ENCODE results near the gene SRSF4.
"Not testable (repeated sequence)": the region's sequence is repeated elsewhere in the genome, so short reads cannot be mapped to it uniquely, and the experiment has no call there.

Gene SRSF4

GRCh38 chr1:29120367-29120766 is 61.3 kb downstream of the SRSF4 start:
- TF ChIP-seq CTCF (IDR thresholded peaks at IDR 0.05; ENCODE audit: extremely low read depth, insufficient read depth, missing control alignments), result no peak
- no peak for DNase-seq (ENCODE audit: low spot score)
- in situ Hi-C loops (cut with MboI; ENCODE audit: low pct_unique_long_range_greater_than_20kb, low sequenced_read_pairs, unreplicated experiment), result no loop called here

GRCh38 chr1:29119121-29119929 is 62.4 kb downstream of the SRSF4 start:
- in situ Hi-C loops (cut with MboI; ENCODE audit: low pct_unique_long_range_greater_than_20kb, low sequenced_read_pairs, unreplicated experiment), result no loop called here
- TF ChIP-seq CTCF (IDR thresholded peaks at IDR 0.05; ENCODE audit: extremely low read depth, insufficient read depth, missing control alignments), result no peak
- no peak for DNase-seq (ENCODE audit: low spot score)

GRCh38 chr1:29117381-29117780 is 64.3 kb downstream of the SRSF4 start:
- no peak for TF ChIP-seq CTCF (IDR thresholded peaks at IDR 0.05; ENCODE audit: extremely low read depth, insufficient read depth, missing control alignments)
- no peak for DNase-seq (ENCODE audit: low spot score)
- in situ Hi-C loops (cut with MboI; ENCODE audit: low pct_unique_long_range_greater_than_20kb, low sequenced_read_pairs, unreplicated experiment), result no loop called here

DNA sequence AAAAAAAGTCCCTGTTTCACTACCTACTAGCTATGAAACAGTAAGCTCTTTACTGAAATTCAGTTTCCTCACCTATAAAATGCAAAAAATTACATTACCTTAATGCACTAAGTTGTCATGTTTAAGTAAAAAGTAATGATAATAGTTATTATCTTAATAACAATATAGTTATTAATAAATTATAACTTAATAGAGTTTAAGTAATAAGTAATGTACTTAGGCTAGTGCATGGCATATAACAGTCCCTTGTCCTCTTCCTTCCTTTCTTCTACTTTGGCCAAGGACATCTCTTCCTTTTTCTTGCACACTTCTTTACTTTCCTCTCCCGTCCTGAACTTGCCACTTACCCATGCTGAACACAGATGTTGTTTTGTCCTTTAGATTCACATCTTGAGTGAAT is 67.0 kb downstream of the SRSF4 start:
- no peak for TF ChIP-seq CTCF (IDR thresholded peaks at IDR 0.05; ENCODE audit: extremely low read depth, insufficient read depth, missing control alignments)
- DNase-seq (ENCODE audit: low spot score), result no peak
- in situ Hi-C loops (cut with MboI; ENCODE audit: low pct_unique_long_range_greater_than_20kb, low sequenced_read_pairs, unreplicated experiment), result no loop called here

GRCh38 chr1:29113413-29114117 is 68.1 kb downstream of the SRSF4 start:
- no peak for DNase-seq (ENCODE audit: low spot score)
- in situ Hi-C loops (cut with MboI; ENCODE audit: low pct_unique_long_range_greater_than_20kb, low sequenced_read_pairs, unreplicated experiment), result no loop called here
- TF ChIP-seq CTCF (IDR thresholded peaks at IDR 0.05; ENCODE audit: extremely low read depth, insufficient read depth, missing control alignments), result no peak

DNA sequence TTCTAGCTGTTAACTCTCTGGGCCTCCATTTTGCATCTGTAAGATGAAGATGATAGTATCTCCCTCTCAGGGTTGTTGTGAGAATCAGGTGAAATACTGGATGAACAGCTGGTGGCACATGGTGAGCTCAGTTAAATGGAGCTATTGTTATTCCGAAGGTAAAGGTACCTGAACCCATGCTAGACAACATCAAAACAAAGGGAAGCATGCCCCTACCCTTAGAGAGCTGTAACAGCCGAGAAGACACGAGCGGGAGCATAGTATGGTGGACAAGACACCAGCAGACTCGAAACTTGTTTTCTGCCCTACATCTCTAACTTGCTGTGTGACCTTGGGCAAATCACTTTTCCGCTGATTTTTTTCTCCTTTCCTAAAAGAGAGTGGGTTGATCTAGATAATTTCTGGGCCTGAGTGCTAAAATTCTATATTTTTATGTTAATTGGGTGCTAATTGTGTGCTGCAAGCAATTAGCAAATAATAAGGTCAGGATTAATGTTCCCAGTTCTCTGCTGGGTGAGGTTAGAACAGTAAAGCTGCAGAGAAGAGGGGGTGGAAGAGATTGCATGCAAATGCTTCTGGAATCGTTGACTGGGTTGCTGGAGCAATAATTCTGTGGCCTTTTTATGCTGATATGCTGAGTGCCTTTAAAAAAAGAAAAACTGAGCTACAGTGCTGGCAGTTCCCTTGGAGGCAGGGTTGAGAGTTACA is 68.8 kb downstream of the SRSF4 start:
- DNase-seq (ENCODE audit: low spot score), result no peak
- in situ Hi-C loops (cut with MboI; ENCODE audit: low pct_unique_long_range_greater_than_20kb, low sequenced_read_pairs, unreplicated experiment), result no loop called here
- no peak for TF ChIP-seq CTCF (IDR thresholded peaks at IDR 0.05; ENCODE audit: extremely low read depth, insufficient read depth, missing control alignments)

- in situ Hi-C loops (cut with MboI; ENCODE audit: low pct_unique_long_range_greater_than_20kb, low sequenced_read_pairs, unreplicated experiment); DNase-seq (ENCODE audit: low spot score): not testable (repeated sequence)
These were observed 73.7 kb downstream of the SRSF4 start for GRCh38 chr1:29108041-29108440.

All from GM13977 (cell line).